DMS79 (cell line): Measurements from ENCODE around the gene CDC42SE2.

Experiments
- DNase-seq: peaks from one replicate; lab custom pipeline; 2025; lab: John Stamatoyannopoulos, UW

The CDC42SE2 gene

DNA sequence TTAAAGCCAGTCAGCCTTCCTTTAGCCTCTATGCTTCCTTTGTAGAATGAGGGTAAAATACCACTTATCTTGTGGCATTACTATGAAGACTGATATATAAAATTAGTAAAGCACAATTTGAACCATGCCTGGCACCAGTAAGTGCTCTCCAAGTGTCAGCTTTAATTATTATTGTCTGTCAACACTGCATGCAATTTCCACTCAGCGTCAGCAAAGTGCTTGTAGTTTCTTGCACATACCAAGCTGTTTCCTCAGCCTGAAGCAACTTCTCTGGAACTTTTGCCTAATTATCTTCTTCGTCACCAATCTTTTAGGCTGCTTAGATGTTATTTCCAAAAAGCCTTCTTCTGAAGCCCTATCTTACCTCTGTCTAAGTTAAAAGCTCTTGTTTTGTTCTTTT lies 177.3 kb downstream of the CDC42SE2 start:
- no peak for DNase-seq
